ENCODE measurements around the gene CFAP20. TPM values are rescaled to one million over a fixed set of nuclear protein-coding genes. Genes with fewer than 3 reads are reported as not detected.

Gene CFAP20
- total RNA-seq, 2 experiments from 2014 or later, result 250 to 261 TPM

GRCh38 chr16:58109881-58110280, 19.3 kb downstream of the CFAP20 start:
- Histone ChIP-seq H3K27ac (ENCODE audit: low read depth in 1 of 2, low read length in 2 of 2) (no peak overlapping the region), H3K4me1 (ENCODE audit: insufficient read depth, low read length) (no peaks in the 10 kb centered on the region), H3K9me3 (ENCODE audit: control insufficient read depth in 1 of 2, insufficient read depth in 1 of 2, low read length in 2 of 2) (no peaks in the 10 kb centered on the region), H3K4me3 (ENCODE audit: low read length) (no peak overlapping the region), H3K36me3 (ENCODE audit: insufficient read depth, low read length) (peaks cover 17% of the 10 kb centered on the region), H3K27me3 (ENCODE audit: control insufficient read depth in 1 of 2, insufficient read depth in 2 of 2, low read length in 2 of 2) (no peaks in the 10 kb centered on the region)
- no peaks in the 10 kb centered on the region for H3K9me3 Mint-ChIP-seq
- intact Hi-C loops (cut with DNase I, micrococcal nuclease), result no loop called here
- H3K36me3 Mint-ChIP-seq (ENCODE audit: low read depth), result peaks cover 30% of the 10 kb centered on the region
- H3K27me3 Mint-ChIP-seq, result no peaks in the 10 kb centered on the region
- ChIA-PET CTCF (interaction anchor here (1.2 to 2.3 kb wide), 2 partner anchors 13 to 18 kb away, joined by 3 to 9 read pairs; no protein-coding TSS in a partner anchor), POLR2A (interaction anchor here (2.1 kb wide), 1 partner anchor 20 kb away, joined by 6 read pairs; the partner anchor contains the start of gene CFAP20)
- TF ChIP-seq, protein P1, sequence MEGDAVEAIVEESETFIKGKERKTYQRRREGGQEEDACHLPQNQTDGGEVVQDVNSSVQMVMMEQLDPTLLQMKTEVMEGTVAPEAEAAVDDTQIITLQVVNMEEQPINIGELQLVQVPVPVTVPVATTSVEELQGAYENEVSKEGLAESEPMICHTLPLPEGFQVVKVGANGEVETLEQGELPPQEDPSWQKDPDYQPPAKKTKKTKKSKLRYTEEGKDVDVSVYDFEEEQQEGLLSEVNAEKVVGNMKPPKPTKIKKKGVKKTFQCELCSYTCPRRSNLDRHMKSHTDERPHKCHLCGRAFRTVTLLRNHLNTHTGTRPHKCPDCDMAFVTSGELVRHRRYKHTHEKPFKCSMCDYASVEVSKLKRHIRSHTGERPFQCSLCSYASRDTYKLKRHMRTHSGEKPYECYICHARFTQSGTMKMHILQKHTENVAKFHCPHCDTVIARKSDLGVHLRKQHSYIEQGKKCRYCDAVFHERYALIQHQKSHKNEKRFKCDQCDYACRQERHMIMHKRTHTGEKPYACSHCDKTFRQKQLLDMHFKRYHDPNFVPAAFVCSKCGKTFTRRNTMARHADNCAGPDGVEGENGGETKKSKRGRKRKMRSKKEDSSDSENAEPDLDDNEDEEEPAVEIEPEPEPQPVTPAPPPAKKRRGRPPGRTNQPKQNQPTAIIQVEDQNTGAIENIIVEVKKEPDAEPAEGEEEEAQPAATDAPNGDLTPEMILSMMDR (IDR thresholded peaks at IDR 0.05), result no peak
- peak in 1 of 14 experiments; percentile 0 for DNase-seq
- no peaks in the 10 kb centered on the region for H3K4me1 Mint-ChIP-seq (ENCODE audit: low read depth)
- ATAC-seq (ENCODE audit: poor library complexity), result no peak
- no peak overlapping the region for H3K27ac Mint-ChIP-seq
- no peak overlapping the region for H3K4me3 Mint-ChIP-seq

GRCh38 chr16:58109330-58109729, 19.9 kb downstream of the CFAP20 start:
- H3K9me3 Mint-ChIP-seq, result no peaks in the 10 kb centered on the region
- intact Hi-C loops (cut with DNase I, micrococcal nuclease), result no loop called here
- H3K36me3 ChIP-seq (ENCODE audit: insufficient read depth, low read length), result peaks cover 12% of the 10 kb centered on the region
- ATAC-seq (ENCODE audit: poor library complexity), result no peak
- H3K27me3 Mint-ChIP-seq, result no peaks in the 10 kb centered on the region
- CTCF ChIA-PET, result interaction anchor here (2.3 kb wide), 1 partner anchor 12 kb away, joined by 9 read pairs; no protein-coding TSS in a partner anchor
- H3K4me1 Mint-ChIP-seq (ENCODE audit: low read depth), result no peaks in the 10 kb centered on the region
- H3K27ac Mint-ChIP-seq, result no peak overlapping the region
- H3K4me3 Mint-ChIP-seq, result no peak overlapping the region
- no peaks in the 10 kb centered on the region for H3K9me3 ChIP-seq (ENCODE audit: control insufficient read depth in 1 of 2, insufficient read depth in 1 of 2, low read length in 2 of 2)
- POLR2A ChIA-PET, result interaction anchor here (2.1 kb wide), 1 partner anchor 20 kb away, joined by 6 read pairs; the partner anchor contains the start of gene CFAP20
- no peak overlapping the region for H3K27ac ChIP-seq (ENCODE audit: low read depth in 1 of 2, low read length in 2 of 2)
- H3K4me1 ChIP-seq (ENCODE audit: insufficient read depth, low read length), result no peaks in the 10 kb centered on the region
- no peak overlapping the region for H3K4me3 ChIP-seq (ENCODE audit: low read length)
- DNase-seq, result no peak
- TF ChIP-seq, protein P1 (IDR thresholded peaks at IDR 0.05), result no peak
- no peaks in the 10 kb centered on the region for H3K27me3 ChIP-seq (ENCODE audit: control insufficient read depth in 1 of 2, insufficient read depth in 2 of 2, low read length in 2 of 2)
- H3K36me3 Mint-ChIP-seq (ENCODE audit: low read depth), result peaks cover 24% of the 10 kb centered on the region

DNA sequence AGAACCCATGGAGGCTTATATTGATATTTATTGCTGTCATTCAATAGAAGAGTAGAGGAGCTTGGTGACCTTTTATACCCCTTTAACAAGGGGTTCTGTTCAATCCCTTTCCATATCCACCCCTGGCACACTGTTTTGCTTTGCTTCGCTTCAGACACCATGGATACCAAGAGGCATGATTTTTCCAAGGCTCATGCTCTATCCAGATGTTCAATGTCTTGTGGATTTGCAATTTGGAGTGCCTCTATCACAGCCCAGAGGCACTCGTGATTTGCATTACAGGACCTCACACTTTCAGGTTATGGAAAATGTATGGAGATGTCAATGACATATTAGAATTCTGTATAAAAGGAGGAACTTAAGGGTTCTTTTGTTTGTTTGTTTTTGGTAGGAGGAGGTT, 21.5 kb downstream of the CFAP20 start:
- no peak for ATAC-seq (ENCODE audit: poor library complexity)
- H3K9me3 Mint-ChIP-seq, result no peaks in the 10 kb centered on the region
- no peak overlapping the region for H3K4me3 ChIP-seq (ENCODE audit: low read length)
- H3K27ac Mint-ChIP-seq, result no peak overlapping the region
- TF ChIP-seq, protein P1 (IDR thresholded peaks at IDR 0.05), result no peak
- no peak overlapping the region for H3K4me3 Mint-ChIP-seq
- DNase-seq, result no peak
- H3K36me3 Mint-ChIP-seq (ENCODE audit: low read depth), result peaks cover 8% of the 10 kb centered on the region
- H3K9me3 ChIP-seq (ENCODE audit: control insufficient read depth in 1 of 2, insufficient read depth in 1 of 2, low read length in 2 of 2), result no peaks in the 10 kb centered on the region
- no peaks in the 10 kb centered on the region for H3K36me3 ChIP-seq (ENCODE audit: insufficient read depth, low read length)
- ChIA-PET CTCF (interaction anchor here (1.0 kb wide), 1 partner anchor 10 kb away, joined by 4 read pairs; no protein-coding TSS in a partner anchor), POLR2A (no interaction called here)
- no peaks in the 10 kb centered on the region for H3K27me3 ChIP-seq (ENCODE audit: control insufficient read depth in 1 of 2, insufficient read depth in 2 of 2, low read length in 2 of 2)
- H3K27me3 Mint-ChIP-seq, result no peaks in the 10 kb centered on the region
- no peaks in the 10 kb centered on the region for H3K4me1 ChIP-seq (ENCODE audit: insufficient read depth, low read length)
- intact Hi-C loops (cut with DNase I, micrococcal nuclease), result no loop called here
- no peak overlapping the region for H3K27ac ChIP-seq (ENCODE audit: low read depth in 1 of 2, low read length in 2 of 2)
- no peaks in the 10 kb centered on the region for H3K4me1 Mint-ChIP-seq (ENCODE audit: low read depth)

Data from CD4-positive, alpha-beta T cell (primary cell).